Suprapubic skin (tissue), 4 donors: ENCODE results near the gene SERPINI2.

Experiments used
- CTCF ChIP-seq, 2 donors: fragments of 200-600 bp in 1 of 2; fragments of 450-650 bp in 1 of 2; sonication (generic) in 1 of 2; IDR thresholded peaks; one replicate each; pipeline ENCODE4 v1.5.1; 2016 to 2019; ENCODE audit warnings: antibody characterized with exemption in 2 of 2, mild to moderate bottlenecking in 1 of 2, moderate library complexity in 1 of 2
- POLR2A ChIP-seq, 2 donors: fragments of 450-650 bp; IDR thresholded peaks; one replicate each; pipeline ENCODE4 v1.6.1; 2017; ENCODE audit warnings: antibody characterized with exemption in 2 of 2, mild to moderate bottlenecking in 2 of 2, moderate library complexity in 2 of 2
- POLR2AphosphoS5 ChIP-seq, 3 donors: sonication (generic); formaldehyde crosslinking; IDR thresholded peaks; one replicate each; pipeline ENCODE4 v1.6.1; 2017; ENCODE audit warnings: antibody characterized with exemption in 3 of 3

GRCh38 chr3:167473863-167474262 is at the start of gene SERPINI2:
- TF ChIP-seq CTCF (IDR thresholded peaks at IDR 0.05) (no peak), POLR2A (IDR thresholded peaks at IDR 0.05) (no peak), POLR2AphosphoS5 (IDR thresholded peaks at IDR 0.05) (no peak)
